Endothelial cell of umbilical vein (primary cell): Measurements from ENCODE around the gene DBT. TPM values are rescaled to one million over a fixed set of nuclear protein-coding genes. Genes with fewer than 3 reads are reported as not detected.
A peak's percentile ranks its signal among the peaks of the same experiment; 100 is the strongest.
"Not testable (repeated sequence)": the region's sequence is repeated elsewhere in the genome, so short reads cannot be mapped to it uniquely, and the experiment has no call there.

Experiments used
- BruUV-seq: library from RNA; stranded (reverse); fragments of 400-500 nt; replicated peaks from 2 replicates; lab custom pipeline; 2021; lab: Mats Ljungman, UMichigan
- CTCF ChIA-PET: fragments of 300-600, 350-600 bp; sonication (Branson Sonifier 250); formaldehyde crosslinking; loops from one replicate; lab custom pipeline; 2021; ENCODE audit warnings: antibody characterized with exemption, inconsistent platforms; lab: Charles Lee
- POLR2A ChIA-PET: fragments of 300-600, 350-600 bp; sonication (Branson Sonifier 250); formaldehyde crosslinking; loops from one replicate; lab custom pipeline; 2021; ENCODE audit warnings: antibody characterized with exemption, inconsistent platforms; lab: Charles Lee
- DNase-seq: peaks from one replicate; pipeline ENCODE4 v3.0.0-alpha.2; 2011; ENCODE audit warnings: low read depth, low spot score
- FAIRE-seq: peaks from 2 replicates; lab custom pipeline; 2011; peaks lifted over from hg19 to GRCh38; lab: Jason Lieb, UNC
- H2AFZ ChIP-seq: 2 replicates; pipeline ENCODE4 v1.6.0; 2012; ENCODE audit warnings: low read depth, low read length, control low read depth, inconsistent platforms
- H3K27ac ChIP-seq: 2 replicates; pipeline ENCODE4 v1.5.1; 2011; ENCODE audit warnings: low read depth, mild to moderate bottlenecking, control low read depth, low read length, moderate library complexity; ENCODE audit not compliant: insufficient read depth
- H3K27me3 ChIP-seq, 2 experiments: 2 replicates each; pipeline versions ENCODE4 v1.6.0 to v1.6.1; 2011; ENCODE audit warnings: low read length in 2 of 2, mixed read lengths in 1 of 2; ENCODE audit not compliant: control insufficient read depth in 2 of 2, insufficient read depth in 2 of 2
- H3K36me3 ChIP-seq, 2 experiments: 2 replicates in 1 of 2; 3 replicates in 1 of 2; pipeline ENCODE4 v1.5.1; 2011; ENCODE audit warnings: low read length in 2 of 2, mild to moderate bottlenecking in 1 of 2, moderate library complexity in 1 of 2; ENCODE audit not compliant: control insufficient read depth in 2 of 2, insufficient read depth in 2 of 2; ENCODE audit errors: extremely low read depth in 1 of 2
- H3K4me1 ChIP-seq: 3 replicates; pipeline ENCODE4 v1.5.1; 2011; ENCODE audit warnings: mild to moderate bottlenecking, low read length; ENCODE audit not compliant: control insufficient read depth, insufficient read depth; ENCODE audit errors: extremely low read depth
- H3K4me2 ChIP-seq: 2 replicates; pipeline ENCODE4 v1.6.1; 2011; ENCODE audit warnings: low read length, control low read depth, mixed read lengths; ENCODE audit not compliant: insufficient read depth
- H3K4me3 ChIP-seq, 3 experiments: fragments of 200-600 bp in 1 of 3; sonication (generic), shearing (Covaris generic) in 1 of 3; replicated peaks in 1 of 3; 2 replicates each; pipeline ENCODE4 v1.5.1; 2011 to 2016; ENCODE audit warnings: control low read depth in 3 of 3, low read length in 3 of 3, mild to moderate bottlenecking in 2 of 3, inconsistent platforms in 1 of 3, low read depth in 1 of 3, moderate library complexity in 1 of 3; ENCODE audit not compliant: insufficient read depth in 1 of 3
- H3K79me2 ChIP-seq: 2 replicates; pipeline ENCODE4 v1.6.0; 2012; ENCODE audit warnings: low read length, inconsistent platforms; ENCODE audit not compliant: control insufficient read depth, insufficient read depth
- H3K9ac ChIP-seq: replicated peaks from 2 replicates; pipeline ENCODE3; 2011; ENCODE audit warnings: low read length, control low read depth; ENCODE audit not compliant: insufficient read depth; ENCODE audit errors: extremely low read depth
- H3K9me1 ChIP-seq: replicated peaks from 3 replicates; pipeline ENCODE4 v1.6.0; 2011; ENCODE audit warnings: mild to moderate bottlenecking, low read length; ENCODE audit not compliant: control insufficient read depth, insufficient read depth; ENCODE audit errors: extremely low read depth
- H3K9me3 ChIP-seq: replicated peaks from 2 replicates; pipeline ENCODE4 v1.5.1; 2012; ENCODE audit warnings: low read length, inconsistent platforms; ENCODE audit not compliant: control insufficient read depth, insufficient read depth
- H4K20me1 ChIP-seq: replicated peaks from 2 replicates; pipeline ENCODE3; 2011; ENCODE audit warnings: mild to moderate bottlenecking, low read length; ENCODE audit not compliant: control insufficient read depth, insufficient read depth; ENCODE audit errors: extremely low read depth
- EZH2 ChIP-seq: IDR thresholded peaks from 2 replicates; pipeline ENCODE4 v1.6.1; 2012; ENCODE audit warnings: borderline replicate concordance, low read depth, mild to moderate bottlenecking, moderate library complexity, low read length, inconsistent platforms; ENCODE audit not compliant: severe bottlenecking
- FOS ChIP-seq: IDR thresholded peaks from 2 replicates; pipeline ENCODE4 v1.6.1; 2011; ENCODE audit warnings: mild to moderate bottlenecking, low read length, moderate library complexity, borderline replicate concordance; ENCODE audit not compliant: insufficient read depth
- GATA2 ChIP-seq: IDR thresholded peaks from 2 replicates; pipeline ENCODE4 v1.7.0; 2011; ENCODE audit warnings: low read depth, mild to moderate bottlenecking, moderate library complexity, mixed read lengths, low read length; ENCODE audit not compliant: insufficient read length, insufficient read depth
- JUN ChIP-seq: IDR thresholded peaks from 2 replicates; pipeline ENCODE4 v1.6.1; 2011; ENCODE audit warnings: borderline replicate concordance, low read depth; ENCODE audit not compliant: insufficient read length, insufficient read depth
- MYC ChIP-seq: IDR thresholded peaks from one replicate; pipeline ENCODE4 v1.6.1; 2011; ENCODE audit warnings: mild to moderate bottlenecking, low read depth, low read length
- POLR2AphosphoS5 ChIP-seq: IDR thresholded peaks from 2 replicates; pipeline ENCODE4 v1.6.1; 2012; ENCODE audit warnings: low read depth, mild to moderate bottlenecking, control low read depth, low read length, moderate library complexity; ENCODE audit not compliant: insufficient read depth
- dilution Hi-C: fragments of 300-500 bp; cut with MboI; formaldehyde crosslinking; loops from one replicate; pipeline ENCODE4 v1.15.0; 2019; ENCODE audit warnings: low sequenced_read_pairs; ENCODE audit not compliant: extremely low pct_ligation_motif_present
- intact Hi-C: fragments of 100-400 bp; cut with micrococcal nuclease; formaldehyde crosslinking; loops from one replicate; pipeline ENCODE4 v1.10.0; 2022
- polyA plus RNA-seq, 4 experiments: library from polyadenylated mRNA; depleted of rRNA in 3 of 4; stranded (reverse) in 3 of 4; unstranded in 1 of 4; fragments of >200 nt; gene quantifications; 2 replicates each; pipeline versions ENCODE4 v1.2.1 to v1.2.3, GENCODE V29; 2011 to 2012; ENCODE audit warnings: missing spikeins in 1 of 4
- total RNA-seq: library from RNA; stranded (reverse); gene quantifications from 2 replicates; pipeline ENCODE4 v1.2.3, GENCODE V29; 2021

DBT gene
- total and polyA plus RNA-seq, 2 donors (not counting 3 experiments of a cell fraction or from before 2014, with no cell fraction given): 1.6 to 7.9 TPM

GRCh38 chr1:100298512-100298911, 48.9 kb upstream of the DBT start:
- no peak overlapping the region for H2AFZ ChIP-seq
- dilution Hi-C loops: no loop called here
- H3K9me3 ChIP-seq: no peaks in the 10 kb centered on the region
- no peaks in the 10 kb centered on the region for H3K9me1 ChIP-seq
- ChIA-PET CTCF (interaction anchor here (0.7 kb wide), 1 partner anchor 9 kb away, joined by 4 read pairs; no protein-coding TSS in a partner anchor), POLR2A (interaction anchor here (0.5 kb wide), 1 partner anchor 59 kb away, joined by 3 read pairs; no protein-coding TSS in a partner anchor)
- no peaks in the 10 kb centered on the region for H3K27me3 ChIP-seq
- no peaks in the 10 kb centered on the region for H4K20me1 ChIP-seq
- no TSS peak for BruUV-seq
- H3K79me2 ChIP-seq: no peaks in the 10 kb centered on the region
- TF ChIP-seq POLR2AphosphoS5 (no peak), GATA2 (no peak), FOS (no peak), MYC (no peak), JUN (no peak), EZH2 (no peak)
- H3K36me3 ChIP-seq: no peaks in the 10 kb centered on the region
- no peak overlapping the region for H3K4me2 ChIP-seq
- H3K4me1 ChIP-seq: peaks cover 3% of the 10 kb centered on the region
- DNase-seq: peak; percentile 40
- H3K4me3 ChIP-seq: no peak overlapping the region
- intact Hi-C loops: loop anchor here (10.0 kb wide), 1 partner anchor 566 kb away; no protein-coding TSS in a partner anchor
- H3K27ac ChIP-seq: no peak overlapping the region
- no peak for FAIRE-seq
- H3K9ac ChIP-seq: no peak overlapping the region

DNA sequence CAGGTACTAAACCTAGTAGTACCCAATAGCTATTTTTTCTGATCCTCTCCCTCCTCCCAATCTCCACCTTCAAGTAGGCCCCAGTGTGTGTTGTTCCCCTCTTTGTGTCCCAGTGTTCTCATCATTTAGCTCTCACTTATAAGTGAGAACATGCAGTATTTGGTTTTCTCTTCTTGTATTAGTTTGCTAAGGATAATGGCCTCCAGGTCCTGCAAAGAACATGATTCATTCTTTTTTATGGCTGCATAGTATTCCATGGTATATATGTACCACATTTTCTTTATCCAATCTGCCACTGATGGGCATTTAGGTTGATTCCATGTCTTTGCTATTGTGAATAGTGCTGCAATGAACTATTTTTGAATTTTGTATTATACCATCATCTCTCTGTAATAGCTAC, 47.4 kb upstream of the DBT start:
- DNase-seq, H3K9me1 ChIP-seq, H3K4me3 ChIP-seq, H3K4me2 ChIP-seq, FAIRE-seq, H3K9ac ChIP-seq, H3K79me2 ChIP-seq, H4K20me1 ChIP-seq, H3K27ac ChIP-seq, POLR2A ChIA-PET, H3K27me3 ChIP-seq, BruUV-seq, dilution Hi-C loops, H2AFZ ChIP-seq, H3K9me3 ChIP-seq, H3K36me3 ChIP-seq: not testable (repeated sequence)
- intact Hi-C loops: loop anchor here (10.0 kb wide), 1 partner anchor 568 kb away; no protein-coding TSS in a partner anchor
- CTCF ChIA-PET: interaction anchor here (1.1 kb wide), 1 partner anchor 11 kb away, joined by 4 read pairs; no protein-coding TSS in a partner anchor
- H3K4me1 ChIP-seq: peaks cover 18% of the 10 kb centered on the region
